HG03342 (cell line): Measurements from ENCODE around the gene PHRF1.
A peak's percentile ranks its signal among the peaks of the same experiment; 100 is the strongest.

ENCODE experiments used
- ATAC-seq: cut with Tn5 transposase; IDR thresholded peaks from one replicate; pipeline ENCODE4 v1.9.1; 2021; ENCODE audit warnings: mild to moderate bottlenecking, moderate library complexity; ENCODE audit not compliant: unreplicated experiment

PHRF1 gene

GRCh38 chr11:575996-576768 is at the start of gene PHRF1:
Gene PHRF1, plus strand, starts transcription at chr11:576470. Its CDS starts 5,043 bp downstream, at chr11:581513.
- peak; percentile 77 for ATAC-seq

- ATAC-seq: no peak
Observed at GRCh38 chr11:528166-528814, 48.0 kb upstream of the PHRF1 start.

- no peak for ATAC-seq
Observed at GRCh38 chr11:528815-529727, 47.2 kb upstream of the PHRF1 start.

GRCh38 chr11:529728-530411 is 46.4 kb upstream of the PHRF1 start:
- ATAC-seq: no peak

- ATAC-seq: no peak
Observed at GRCh38 chr11:530960-531831, 45.1 kb upstream of the PHRF1 start.

GRCh38 chr11:531919-532526 is 44.2 kb upstream of the PHRF1 start:
- no peak for ATAC-seq

- no peak for ATAC-seq
Observed at GRCh38 chr11:532527-532985, 43.7 kb upstream of the PHRF1 start.

- no peak for ATAC-seq
Observed at GRCh38 chr11:532986-533585, 43.2 kb upstream of the PHRF1 start.

- ATAC-seq: no peak
Observed at GRCh38 chr11:533586-534395, 42.5 kb upstream of the PHRF1 start.

GRCh38 chr11:534396-535209 is 41.7 kb upstream of the PHRF1 start:
- no peak for ATAC-seq

- peak; percentile 10 for ATAC-seq
Observed at GRCh38 chr11:535210-535518, 41.1 kb upstream of the PHRF1 start.

GRCh38 chr11:535519-536454 is 40.5 kb upstream of the PHRF1 start, which contains the start of gene HRAS:
Gene HRAS, minus strand, starts transcription at chr11:535576.
- ATAC-seq: peak; percentile 69

GRCh38 chr11:536841-537621 is 39.2 kb upstream of the PHRF1 start, which contains the start of gene LRRC56:
Gene LRRC56, plus strand, starts transcription at chr11:537527. Its CDS starts 3,158 bp downstream, at chr11:540685.
- ATAC-seq: peak; percentile 45

GRCh38 chr11:537622-538430 is 38.4 kb upstream of the PHRF1 start:
- no peak for ATAC-seq
